Measurements from ENCODE around the gene GMNC.

- TF ChIP-seq, protein P1, sequence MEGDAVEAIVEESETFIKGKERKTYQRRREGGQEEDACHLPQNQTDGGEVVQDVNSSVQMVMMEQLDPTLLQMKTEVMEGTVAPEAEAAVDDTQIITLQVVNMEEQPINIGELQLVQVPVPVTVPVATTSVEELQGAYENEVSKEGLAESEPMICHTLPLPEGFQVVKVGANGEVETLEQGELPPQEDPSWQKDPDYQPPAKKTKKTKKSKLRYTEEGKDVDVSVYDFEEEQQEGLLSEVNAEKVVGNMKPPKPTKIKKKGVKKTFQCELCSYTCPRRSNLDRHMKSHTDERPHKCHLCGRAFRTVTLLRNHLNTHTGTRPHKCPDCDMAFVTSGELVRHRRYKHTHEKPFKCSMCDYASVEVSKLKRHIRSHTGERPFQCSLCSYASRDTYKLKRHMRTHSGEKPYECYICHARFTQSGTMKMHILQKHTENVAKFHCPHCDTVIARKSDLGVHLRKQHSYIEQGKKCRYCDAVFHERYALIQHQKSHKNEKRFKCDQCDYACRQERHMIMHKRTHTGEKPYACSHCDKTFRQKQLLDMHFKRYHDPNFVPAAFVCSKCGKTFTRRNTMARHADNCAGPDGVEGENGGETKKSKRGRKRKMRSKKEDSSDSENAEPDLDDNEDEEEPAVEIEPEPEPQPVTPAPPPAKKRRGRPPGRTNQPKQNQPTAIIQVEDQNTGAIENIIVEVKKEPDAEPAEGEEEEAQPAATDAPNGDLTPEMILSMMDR (IDR thresholded peaks at IDR 0.05): no peak
- TF ChIP-seq POLR2A (IDR thresholded peaks at IDR 0.05; ENCODE audit: low read depth) (no peak), POLR2AphosphoS5 (IDR thresholded peaks at IDR 0.05) (no peak), EP300 (IDR thresholded peaks at IDR 0.05) (no peak)
Measured at GRCh38 chr3:190830031-190830430, 32.5 kb downstream of the GMNC start.

All from esophagus muscularis mucosa (tissue), 4 donors.